IPS-11a (cell line): Measurements from ENCODE around the gene MCRIP2.

Source experiments
- H3K4me3 ChIP-seq: one replicate; pipeline ENCODE4 v1.5.1; 2013; ENCODE audit warnings: low read depth, low read length, control low read depth

The MCRIP2 gene

GRCh38 chr16:647173-647902 is 5.7 kb downstream of the MCRIP2 start:
- H3K4me3 ChIP-seq: no peak overlapping the region

DNA sequence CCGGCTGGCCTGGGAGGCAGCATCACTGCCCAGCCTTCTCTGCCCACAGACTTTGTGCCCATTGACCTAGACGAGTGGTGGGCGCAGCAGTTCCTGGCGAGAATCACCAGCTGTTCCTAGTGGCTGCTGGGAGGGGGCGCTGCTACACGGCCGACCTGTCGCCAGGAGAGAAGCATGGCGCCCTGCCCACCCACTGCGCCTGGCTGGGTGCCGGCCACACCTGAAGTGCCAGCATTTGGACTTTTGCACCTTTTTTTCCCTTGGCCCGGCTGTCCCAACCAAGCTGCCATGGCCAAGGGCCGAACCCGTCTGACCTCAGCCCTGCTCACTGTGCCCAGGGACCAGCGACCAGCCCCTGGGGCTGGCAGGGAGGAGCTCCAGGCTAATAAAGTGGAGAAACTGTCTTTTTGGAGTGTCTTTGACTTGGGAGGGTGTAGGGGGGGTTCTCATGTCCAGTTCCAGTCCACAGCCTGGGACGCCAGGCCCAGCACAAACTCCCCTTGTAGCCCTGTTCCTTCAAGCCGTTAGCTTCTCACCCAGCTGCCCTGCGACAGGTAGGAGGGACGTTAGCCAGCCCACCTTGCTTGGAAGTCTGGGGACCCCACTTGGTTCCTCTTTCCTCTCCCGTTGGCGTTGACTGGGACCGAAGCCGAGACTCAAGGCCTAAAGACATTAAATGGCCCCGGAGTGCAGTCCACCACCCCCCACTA is 6.6 kb downstream of the MCRIP2 start:
- H3K4me3 ChIP-seq: peak overlapping the region; percentile 50

GRCh38 chr16:648781-649589 is 7.4 kb downstream of the MCRIP2 start, which contains the start of gene WDR90:
TSS of gene WDR90 (plus strand) at chr16:649365. CDS start at chr16:649417, 52 bp downstream.
- peak within 1 kb of the TSS; percentile 50 for H3K4me3 ChIP-seq

GRCh38 chr16:649631-650030 is 8.0 kb downstream of the MCRIP2 start:
- H3K4me3 ChIP-seq: peak overlapping the region; percentile 50

- H3K4me3 ChIP-seq: no peak overlapping the region
Measured at GRCh38 chr16:651844-652243, 10.2 kb downstream of the MCRIP2 start.

DNA sequence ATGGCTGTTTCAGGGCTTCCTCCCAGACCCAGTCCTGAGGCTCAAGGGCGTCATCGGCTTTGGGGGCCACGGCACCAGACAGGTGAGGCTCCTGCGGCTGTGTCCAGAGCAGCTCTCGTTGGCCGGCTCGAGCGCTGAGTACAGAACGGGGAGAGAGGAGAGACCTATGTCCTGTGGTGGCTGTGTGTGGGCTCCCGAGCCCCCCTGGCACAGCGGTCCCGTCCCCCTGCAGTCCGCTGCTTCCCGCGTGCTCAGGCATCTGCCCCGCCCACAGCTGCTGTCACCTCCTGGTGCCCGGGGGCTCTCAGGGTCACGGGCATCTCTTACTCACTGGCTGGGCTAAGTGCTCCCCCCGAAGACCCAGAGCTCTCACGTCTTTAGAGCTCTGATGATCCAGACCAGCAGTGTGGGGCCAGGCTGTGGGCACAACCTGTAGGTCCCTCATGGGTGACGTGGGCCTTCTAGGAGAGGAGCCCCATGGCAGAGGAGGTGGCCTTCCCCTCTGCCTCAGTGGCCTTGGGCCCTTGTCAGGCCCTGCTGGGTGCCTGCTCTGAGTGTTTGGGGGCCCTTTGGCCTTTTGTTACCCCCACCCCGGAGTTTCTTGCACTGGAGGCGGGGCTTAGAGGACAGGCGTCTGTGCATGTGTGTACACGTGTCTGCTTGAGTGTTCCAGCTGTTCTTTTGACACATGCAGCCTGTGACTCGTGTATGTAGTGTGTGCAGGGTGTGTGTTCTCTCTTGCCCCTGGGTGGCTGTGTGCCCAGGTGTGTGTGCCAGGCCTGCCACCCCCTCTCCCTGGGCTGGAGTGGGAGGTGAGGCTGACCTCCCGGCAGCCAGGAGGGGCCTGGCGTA is 11.1 kb downstream of the MCRIP2 start:
- no peak overlapping the region for H3K4me3 ChIP-seq

DNA sequence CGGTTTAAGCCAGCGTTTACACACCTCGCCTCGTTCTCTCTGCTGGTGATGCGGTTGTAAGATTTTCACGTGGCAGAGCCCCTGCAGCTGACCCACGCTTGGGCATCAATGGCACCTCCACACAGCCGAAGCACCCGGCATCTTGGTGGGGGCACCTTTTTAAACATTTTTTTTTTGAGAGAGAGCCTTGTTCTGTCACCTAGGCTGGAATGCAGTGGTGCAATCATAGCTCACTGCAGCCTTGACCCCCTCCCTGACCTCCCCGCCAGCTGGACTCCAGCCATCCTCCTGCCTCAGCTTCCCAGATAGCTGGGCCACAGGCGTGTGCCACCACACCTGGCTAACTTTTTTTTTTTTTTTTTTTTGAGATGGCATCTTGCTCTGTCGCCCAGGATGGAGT is 12.4 kb downstream of the MCRIP2 start:
- no peak overlapping the region for H3K4me3 ChIP-seq

DNA sequence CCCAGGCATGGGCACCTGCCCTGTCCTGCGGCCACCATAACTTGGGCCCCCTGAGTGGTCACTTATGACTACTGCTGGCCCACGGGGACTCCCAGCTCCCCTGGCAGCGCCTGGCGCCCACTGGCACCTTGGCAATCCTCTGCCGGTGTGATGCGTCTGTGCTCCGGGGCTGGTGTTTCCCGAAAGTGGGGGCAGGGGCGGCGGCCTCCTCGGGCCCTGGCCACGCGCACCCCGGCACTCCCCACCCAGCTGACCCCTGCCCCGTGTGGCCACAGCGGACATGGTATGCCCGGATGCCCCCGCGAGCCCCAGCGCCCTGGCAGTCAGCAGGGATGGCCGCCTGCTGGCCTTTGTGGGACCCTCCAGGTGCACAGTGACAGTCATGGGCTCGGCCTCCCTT is 15.9 kb downstream of the MCRIP2 start:
- no peak overlapping the region for H3K4me3 ChIP-seq

DNA sequence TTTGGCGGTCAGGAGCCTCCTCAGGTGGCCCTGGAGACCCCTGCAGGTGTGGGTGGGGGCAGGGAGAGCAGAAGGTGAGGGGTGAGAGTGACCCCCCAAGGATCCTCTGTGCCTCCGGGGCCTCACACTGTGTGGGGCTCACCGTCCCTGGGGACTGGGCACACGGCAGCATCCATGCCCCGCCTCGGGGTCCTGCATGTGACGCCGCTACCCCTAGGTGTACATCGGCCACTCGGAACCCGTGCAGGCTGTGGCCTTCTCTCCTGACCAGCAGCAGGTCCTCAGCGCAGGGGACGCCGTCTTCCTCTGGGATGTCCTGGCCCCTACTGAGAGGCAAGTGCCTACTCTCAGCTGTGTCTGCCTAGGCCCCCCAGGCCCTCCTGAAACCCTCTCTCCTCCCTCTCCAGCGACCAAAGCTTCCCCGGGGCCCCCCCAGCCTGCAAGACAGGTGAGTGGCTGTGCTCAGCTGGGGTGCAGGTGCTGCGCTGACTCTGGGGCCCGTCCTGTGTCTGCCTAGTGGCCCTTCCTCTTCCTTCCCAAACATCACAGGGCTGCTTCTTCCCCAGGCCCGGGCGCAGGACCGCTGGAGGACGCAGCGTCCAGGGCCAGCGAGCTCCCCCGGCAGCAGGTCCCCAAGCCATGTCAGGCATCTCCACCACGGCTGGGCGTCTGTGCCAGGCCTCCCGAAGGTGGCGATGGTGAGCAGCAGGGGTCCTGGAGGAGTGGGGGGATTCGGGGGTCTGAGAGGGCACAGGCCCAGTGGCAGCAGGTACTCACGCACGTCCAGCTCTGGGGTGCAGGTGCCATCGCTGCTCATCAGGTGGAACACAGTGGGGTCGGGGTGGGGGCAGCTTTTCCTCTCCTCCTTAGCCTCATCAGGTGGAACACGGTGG is 17.3 kb downstream of the MCRIP2 start:
- no peak overlapping the region for H3K4me3 ChIP-seq

GRCh38 chr16:659618-660017 is 18.0 kb downstream of the MCRIP2 start:
- H3K4me3 ChIP-seq: no peak overlapping the region

DNA sequence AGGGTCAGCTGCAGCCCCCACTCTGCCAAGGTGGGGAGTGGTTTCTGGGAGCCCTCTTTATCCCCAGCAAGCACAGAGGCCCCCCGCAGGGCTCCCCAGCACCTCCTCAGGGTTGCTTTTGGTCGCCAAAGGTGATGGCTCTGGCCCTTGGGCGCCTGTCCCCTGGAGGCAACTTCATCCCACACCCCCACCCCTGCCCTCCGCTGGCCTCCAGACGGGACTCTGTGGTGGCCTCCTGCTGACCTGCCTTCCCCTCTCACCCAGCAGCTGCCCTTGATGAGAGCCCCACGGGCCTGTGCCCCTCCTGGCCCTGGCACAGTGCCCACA is 18.5 kb downstream of the MCRIP2 start:
- H3K4me3 ChIP-seq: no peak overlapping the region

GRCh38 chr16:660459-661183 is 19.0 kb downstream of the MCRIP2 start:
- no peak overlapping the region for H3K4me3 ChIP-seq

DNA sequence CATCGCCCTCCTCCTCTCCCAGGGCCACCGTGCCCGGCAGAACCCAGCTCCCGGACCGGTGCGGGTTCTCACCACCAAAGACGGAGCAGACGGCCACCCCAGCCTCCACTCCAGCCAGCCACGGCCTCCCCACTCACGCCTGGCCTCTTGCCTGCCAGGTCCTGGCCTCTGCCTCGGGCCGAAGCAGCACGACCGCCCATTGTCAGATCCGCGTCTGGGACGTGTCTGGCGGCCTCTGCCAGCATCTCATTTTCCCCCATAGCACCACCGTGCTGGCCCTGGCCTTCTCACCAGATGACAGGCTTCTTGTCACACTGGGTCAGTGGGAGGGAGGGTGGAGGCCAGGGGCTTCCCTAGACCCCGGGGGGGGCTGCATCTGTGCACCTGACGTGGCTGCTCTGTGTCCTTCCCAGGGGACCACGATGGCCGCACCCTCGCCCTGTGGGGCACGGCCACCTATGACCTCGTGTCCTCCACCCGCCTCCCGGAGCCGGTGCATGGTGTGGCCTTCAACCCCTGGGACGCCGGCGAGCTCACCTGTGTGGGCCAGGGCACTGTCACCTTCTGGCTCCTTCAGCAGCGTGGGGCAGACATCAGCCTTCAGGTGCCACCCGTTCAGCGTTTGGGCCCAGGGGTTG is 19.7 kb downstream of the MCRIP2 start:
- H3K4me3 ChIP-seq: no peak overlapping the region

DNA sequence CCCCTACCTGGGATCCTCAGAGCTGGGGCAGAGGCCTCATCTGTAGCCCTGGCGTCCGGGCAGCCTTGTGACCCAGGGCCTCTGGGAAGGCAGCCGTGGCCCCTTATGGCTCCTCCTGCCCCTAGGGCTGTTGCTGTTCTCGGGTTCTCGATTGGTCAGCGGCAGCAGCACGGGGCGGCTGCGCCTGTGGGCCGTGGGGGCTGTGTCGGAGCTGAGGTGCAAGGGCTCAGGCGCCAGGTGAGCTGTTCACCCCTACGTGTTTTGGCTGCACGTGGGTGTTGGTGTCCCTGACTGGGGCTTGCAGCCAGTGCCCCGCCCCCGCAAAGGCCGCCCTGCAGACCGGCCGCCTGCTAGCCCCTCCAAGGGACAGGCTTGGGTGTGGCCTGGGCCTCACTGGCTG is 20.5 kb downstream of the MCRIP2 start:
- no peak overlapping the region for H3K4me3 ChIP-seq

DNA sequence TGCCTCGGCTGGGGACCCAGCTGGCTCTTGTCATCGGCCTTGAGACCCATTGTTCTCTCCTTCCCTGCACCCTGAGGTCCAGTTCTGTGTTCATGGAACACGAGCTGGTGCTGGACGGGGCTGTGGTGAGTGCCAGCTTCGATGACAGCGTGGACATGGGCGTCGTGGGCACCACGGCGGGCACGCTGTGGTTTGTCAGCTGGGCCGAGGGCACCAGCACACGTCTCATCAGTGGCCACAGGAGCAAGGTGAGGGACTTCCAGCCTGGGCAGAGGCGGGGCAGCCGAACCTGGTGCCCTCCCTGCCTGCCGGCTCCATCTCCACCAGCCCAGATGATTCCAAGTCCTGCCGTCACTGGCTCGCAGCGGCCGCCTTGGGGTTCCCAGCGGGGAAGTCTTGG is 21.0 kb downstream of the MCRIP2 start:
- no peak overlapping the region for H3K4me3 ChIP-seq

DNA sequence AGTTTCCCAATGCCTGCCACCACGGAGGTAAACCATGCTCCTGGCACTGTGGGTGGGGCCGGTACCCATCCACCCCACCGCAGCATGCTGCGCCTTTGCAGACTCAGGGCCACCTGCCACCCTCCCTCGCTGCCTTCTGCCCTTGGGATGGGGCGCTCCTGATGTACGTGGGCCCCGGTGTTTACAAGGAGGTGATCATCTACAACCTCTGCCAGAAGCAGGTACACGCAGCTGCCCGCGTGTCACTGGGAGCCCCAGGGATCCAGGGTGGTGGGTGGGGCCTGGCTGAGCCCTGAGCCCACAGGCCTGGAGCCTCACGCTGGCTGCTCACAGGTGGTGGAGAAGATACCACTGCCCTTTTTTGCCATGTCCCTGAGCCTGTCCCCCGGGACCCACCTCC is 24.9 kb downstream of the MCRIP2 start:
- no peak overlapping the region for H3K4me3 ChIP-seq

GRCh38 chr16:667113-667779 is 25.6 kb downstream of the MCRIP2 start:
- H3K4me3 ChIP-seq: no peak overlapping the region
